ENCODE data around the gene HNF1B.
"Not testable (repeated sequence)": the region's sequence is repeated elsewhere in the genome, so short reads cannot be mapped to it uniquely, and the experiment has no call there.

Gene HNF1B, protein sequence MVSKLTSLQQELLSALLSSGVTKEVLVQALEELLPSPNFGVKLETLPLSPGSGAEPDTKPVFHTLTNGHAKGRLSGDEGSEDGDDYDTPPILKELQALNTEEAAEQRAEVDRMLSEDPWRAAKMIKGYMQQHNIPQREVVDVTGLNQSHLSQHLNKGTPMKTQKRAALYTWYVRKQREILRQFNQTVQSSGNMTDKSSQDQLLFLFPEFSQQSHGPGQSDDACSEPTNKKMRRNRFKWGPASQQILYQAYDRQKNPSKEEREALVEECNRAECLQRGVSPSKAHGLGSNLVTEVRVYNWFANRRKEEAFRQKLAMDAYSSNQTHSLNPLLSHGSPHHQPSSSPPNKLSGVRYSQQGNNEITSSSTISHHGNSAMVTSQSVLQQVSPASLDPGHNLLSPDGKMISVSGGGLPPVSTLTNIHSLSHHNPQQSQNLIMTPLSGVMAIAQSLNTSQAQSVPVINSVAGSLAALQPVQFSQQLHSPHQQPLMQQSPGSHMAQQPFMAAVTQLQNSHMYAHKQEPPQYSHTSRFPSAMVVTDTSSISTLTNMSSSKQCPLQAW

GRCh38 chr17:37744961-37745800, at the start of gene HNF1B:
Gene HNF1B, minus strand, starts transcription at chr17:37745059. Its CDS starts 175 bp downstream, at chr17:37744884.
- no peak for DNase-seq (ENCODE audit: low read depth)

- no peak for DNase-seq (ENCODE audit: low read depth)
Observed at GRCh38 chr17:37792787-37793186, 47.9 kb upstream of the HNF1B start.

DNA sequence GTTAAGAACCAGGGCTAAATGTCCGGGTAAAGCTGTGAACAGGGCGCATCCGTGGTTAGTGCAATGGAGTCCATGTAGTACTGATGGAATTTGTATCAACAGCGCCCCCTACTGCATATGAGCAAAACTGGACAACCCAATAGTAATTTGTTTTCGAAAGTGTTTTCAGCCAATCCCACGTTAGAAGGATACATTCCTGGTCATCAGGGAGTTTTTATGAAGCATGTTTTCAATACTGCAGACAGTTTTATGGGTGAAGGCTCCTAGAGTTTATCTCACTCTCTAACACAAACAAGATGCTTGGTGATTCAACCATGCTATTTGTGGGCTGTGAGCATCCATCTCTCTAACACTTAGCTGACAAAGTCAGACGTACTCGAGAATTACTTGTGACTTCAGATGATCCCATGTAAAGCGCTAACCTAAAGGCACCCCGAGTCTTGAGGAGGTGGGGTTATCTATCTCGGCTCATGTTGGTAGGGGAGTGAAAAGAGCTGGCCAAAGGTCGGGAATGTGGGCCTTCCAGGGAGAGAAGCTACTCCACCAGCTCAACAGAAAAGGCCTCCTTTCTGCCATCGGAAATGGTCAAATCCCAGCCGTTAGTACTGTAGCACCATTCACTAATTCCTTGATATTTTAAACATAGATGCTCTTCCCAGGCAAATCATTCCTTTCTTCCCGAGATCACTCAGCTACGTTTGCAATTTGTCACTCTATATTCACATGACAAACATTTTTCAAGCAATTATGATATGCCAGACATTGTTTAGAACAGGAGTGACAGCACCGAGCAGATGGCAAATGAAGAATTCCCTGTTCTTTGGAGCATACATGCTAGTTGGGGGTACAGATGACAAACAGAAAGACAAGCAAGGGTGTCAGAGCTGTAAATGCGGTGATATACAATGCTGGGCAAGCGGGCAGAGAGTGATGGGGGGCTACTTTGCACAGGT, 46.9 kb upstream of the HNF1B start:
- DNase-seq (ENCODE audit: low read depth) = no peak

DNA sequence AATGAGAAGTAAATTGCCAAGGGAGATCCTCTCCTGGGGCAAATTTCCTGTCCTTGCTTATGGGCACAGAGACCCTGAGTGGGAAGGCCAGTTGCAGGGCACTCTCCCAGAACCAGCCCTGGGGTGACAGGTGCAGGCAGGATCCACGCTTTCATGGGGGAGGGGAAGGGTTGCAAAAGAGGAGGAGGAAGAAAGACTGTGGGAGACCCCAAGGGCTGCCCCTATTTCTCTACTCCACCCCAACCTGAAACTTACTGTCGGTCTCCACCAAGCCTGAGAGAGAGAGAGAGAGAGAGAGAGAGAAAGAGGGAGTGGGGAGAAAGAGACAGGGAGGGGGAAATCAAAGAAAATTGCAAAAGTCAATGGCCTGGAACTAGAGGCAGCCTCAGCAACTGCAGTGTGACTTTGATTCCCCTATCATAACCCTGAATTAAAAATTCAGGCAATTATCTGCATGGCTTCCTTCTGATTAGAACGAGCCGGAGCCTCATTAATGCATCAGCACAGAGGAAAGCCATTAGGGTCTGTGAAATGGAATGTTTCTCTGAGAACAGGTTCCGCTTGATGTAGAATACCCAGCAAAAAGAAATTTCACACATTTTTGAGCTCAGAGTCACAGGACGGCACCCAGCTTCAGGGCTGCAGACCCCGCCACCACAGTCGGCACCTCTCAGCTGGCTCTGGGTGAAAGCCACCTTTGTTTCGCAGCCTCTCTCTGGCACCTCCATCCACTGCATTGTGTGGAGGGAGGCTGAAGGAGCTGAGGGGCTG, 45.1 kb upstream of the HNF1B start:
- no peak for DNase-seq (ENCODE audit: low read depth)

DNA sequence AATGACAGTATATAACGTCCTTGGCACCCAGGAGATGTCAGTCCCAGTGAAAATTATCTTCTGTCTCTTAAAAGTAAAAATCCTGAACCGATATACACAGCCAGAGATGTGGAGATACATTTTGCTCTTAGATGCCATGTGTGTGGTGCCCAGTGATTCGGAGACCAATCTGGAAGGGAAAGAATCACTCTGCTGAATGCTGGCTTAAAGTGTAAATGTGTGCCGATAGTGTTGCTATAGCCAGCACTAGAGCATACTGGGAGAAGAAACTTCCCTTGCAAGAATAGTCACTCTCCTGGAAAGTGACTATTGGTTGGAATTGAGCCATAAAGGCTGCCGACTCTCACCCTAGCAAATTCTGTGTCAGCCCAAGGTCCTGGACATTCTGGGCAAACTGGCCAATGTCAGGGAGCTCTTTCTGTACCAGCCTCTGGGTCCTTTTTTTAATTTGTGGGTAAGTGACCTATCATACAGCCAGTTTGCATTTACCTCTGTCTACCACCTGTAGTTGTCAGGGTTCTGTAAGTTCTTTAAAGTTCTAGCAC, 44.2 kb upstream of the HNF1B start:
- no peak for DNase-seq (ENCODE audit: low read depth)

DNA sequence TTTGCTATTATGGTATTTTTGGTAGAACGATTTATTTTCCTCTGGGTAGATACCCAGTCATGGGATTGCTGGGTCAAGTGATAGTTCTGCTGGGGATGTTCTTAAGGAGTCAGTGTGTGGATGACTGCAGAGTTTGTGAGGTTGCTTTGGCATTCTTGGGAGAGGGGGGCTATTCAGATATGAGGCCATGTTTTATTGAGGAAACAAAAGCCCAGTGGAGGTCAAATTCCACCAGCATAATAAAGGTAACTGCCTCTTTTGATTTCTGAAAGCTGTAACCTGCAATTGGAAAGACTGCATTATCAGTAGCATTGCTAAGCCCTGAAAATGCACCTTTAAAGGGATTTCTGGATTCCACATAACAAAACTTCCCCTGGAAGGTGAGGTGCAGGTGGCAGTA, 43.7 kb upstream of the HNF1B start:
- DNase-seq (ENCODE audit: low read depth) = no peak

DNA sequence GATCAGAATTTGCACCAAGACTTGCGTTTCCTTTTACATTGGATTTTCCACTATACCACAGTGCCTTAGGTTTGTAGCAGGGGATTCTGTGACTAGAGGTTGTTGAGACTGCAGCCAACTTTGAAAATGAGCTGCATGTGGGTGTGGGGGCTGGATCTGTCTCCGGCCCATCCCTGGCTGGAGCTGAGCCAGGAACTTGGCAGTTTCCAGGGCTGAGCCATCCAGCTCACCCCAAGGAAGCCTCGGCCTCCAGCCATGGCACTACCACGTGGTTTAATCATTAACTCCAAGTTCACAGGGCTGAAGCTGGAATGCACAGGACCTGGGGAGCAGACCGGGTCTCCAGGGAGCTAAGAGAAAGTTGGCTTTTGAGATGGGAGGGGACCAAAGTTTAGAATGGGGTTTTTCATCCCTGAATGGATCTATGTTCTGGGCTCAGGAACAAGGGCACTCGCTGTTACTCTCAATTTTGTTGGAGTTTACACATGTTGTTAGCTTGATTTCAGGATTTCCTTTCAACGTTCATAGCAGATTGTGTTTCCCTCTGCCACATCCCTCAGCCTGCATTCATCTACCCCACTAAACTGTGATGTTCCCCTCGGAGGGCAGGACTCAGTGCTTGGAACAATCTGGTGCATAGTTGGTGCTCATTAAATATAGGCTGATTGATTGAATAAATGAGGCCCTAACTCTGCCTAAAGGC, 42.3 kb upstream of the HNF1B start:
- no peak for DNase-seq (ENCODE audit: low read depth)

DNA sequence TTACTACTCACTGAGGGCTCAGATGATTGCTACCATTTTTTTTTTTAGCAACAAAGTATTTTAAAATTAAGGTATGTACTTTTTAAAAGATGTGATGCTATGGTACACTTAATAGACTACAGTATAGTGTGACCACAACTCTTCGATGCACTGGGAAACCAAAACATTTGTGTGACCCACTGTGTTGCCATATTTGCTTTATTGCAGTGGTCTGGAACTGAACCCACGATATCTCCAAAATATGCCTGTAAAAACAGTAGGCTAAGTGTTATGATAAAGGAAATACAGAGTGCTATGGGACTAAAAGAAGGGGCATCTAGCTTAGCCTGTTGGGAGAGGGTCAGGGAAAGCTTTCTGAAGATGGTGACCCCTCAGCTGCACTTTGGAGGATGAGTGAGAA, 41.6 kb upstream of the HNF1B start:
- DNase-seq (ENCODE audit: low read depth) = no peak

DNA sequence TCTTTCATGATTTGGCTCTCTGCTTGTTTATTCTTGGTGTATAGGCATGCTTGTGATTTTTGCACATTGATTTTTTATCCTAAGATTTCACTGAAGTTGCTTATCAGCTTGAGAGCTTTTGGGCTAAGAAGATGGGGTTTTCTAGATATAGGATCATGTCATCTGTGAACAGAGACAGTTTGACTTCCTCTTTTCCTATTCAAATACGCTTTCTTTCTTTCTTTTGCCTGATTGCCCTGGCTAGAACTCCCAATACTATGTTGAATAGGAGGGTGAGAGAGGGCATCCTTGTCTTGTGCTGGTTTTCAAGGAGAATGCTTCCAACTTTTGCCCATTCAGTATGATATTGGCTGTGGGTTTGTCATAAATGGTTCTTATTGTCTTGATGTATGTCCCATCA, 37.6 kb upstream of the HNF1B start:
- DNase-seq (ENCODE audit: low read depth) = not testable (repeated sequence)

DNA sequence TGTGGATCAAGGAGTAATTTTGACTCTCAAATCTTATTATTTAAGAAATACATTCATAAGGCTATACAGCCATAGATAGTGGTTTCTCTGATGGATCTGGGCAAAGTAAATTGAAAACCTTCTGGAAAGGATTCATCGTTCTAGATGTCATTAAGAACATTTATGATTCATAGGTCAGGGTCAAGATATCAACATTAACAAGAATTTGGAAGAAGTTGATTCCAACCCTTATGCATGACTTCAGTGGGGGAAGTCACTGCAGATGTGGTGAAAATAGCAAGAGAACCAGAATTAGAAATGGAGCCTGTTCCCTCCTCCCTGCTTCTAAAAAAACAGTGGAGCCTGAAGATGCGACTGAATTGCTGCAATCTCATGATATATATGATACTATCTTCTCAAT, 36.6 kb upstream of the HNF1B start:
- no peak for DNase-seq (ENCODE audit: low read depth)

- no peak for DNase-seq (ENCODE audit: low read depth)
Observed at GRCh38 chr17:37779554-37779953, 34.7 kb upstream of the HNF1B start.

DNA sequence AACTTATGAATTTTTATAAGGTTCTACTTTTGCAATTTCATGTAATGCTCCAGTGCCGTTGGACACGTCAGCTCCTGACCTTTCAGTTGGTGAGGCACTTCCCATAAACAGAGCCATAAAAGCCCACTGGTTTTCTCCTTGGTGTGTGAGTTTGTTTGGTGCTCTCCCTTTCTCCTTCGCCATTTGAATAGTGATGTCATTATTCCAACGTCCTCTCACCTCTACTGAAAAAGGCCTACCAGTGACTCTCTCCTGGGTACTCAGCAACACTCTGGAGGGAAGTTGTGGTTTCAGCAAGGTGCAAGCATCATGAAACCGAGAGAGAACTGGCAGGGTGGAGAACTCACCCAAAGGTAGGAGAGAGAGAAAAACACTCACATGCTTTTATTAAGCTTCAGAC, 29.6 kb upstream of the HNF1B start:
- DNase-seq (ENCODE audit: low read depth) = no peak

- DNase-seq (ENCODE audit: low read depth) = no peak
Observed at GRCh38 chr17:37772982-37773381, 28.1 kb upstream of the HNF1B start.

- no peak for DNase-seq (ENCODE audit: low read depth)
Observed at GRCh38 chr17:37770631-37771518, 26.0 kb upstream of the HNF1B start.

DNA sequence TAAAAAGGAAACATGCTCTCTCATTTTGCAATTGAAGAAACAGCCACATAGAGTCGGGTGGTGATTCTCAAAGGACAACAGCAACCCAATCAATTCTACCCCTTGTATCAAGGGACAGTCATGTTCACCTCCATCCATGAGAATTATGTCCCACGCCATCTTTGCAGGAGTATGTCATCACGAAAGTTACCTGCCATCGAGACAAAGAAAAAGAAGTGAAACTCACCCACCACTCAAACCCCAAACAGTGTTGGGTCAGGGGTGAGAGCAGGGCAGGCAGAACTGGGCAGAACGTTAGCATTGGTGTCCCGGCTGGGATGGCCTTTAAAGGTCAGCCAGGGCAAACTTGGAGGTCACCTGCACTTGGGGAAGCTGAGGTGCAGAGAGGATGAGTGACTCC, 24.2 kb upstream of the HNF1B start:
- DNase-seq (ENCODE audit: low read depth) = no peak

- DNase-seq (ENCODE audit: low read depth) = no peak
Observed at GRCh38 chr17:37768438-37768837, 23.6 kb upstream of the HNF1B start.

DNA sequence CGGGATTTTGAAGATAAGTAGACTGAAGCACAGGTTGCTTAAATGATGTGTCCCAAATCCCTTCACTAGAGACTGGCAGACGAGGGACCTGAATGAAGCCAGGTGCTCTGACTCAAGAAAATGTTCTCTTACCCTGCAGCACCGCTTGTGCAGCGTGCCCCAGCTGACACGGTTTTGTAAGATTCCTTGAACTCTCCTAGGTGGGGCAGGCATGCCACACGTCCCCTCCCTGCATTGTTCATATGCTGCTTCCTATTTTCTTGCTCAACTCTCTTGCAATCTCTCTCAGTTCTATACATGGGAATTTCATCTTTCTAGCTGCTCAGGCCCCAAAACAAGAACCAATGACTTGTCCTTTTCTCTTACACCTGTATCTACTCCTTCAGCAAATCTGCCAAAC, 22.1 kb upstream of the HNF1B start:
- DNase-seq (ENCODE audit: low read depth) = no peak

- DNase-seq (ENCODE audit: low read depth) = no peak
Observed at GRCh38 chr17:37764383-37764782, 19.5 kb upstream of the HNF1B start.

DNA sequence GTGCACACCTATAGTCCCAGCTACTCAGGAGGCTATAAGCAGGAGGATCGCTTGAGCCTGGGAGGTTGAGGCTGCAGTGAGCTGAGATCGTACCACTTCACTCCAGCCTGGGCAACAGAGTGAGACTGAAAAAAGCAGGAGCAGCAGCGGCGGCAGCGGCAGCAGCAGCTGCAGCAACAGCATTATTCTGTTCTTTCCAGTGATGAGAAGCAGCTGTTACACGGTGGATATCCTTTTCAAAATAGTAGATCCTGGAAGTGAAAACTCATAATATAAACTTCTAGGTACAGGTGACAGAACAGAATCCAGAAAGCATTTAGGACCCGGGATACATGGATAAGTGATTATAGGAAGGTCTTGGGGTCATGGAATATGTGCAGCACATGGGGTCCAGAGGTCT, 17.8 kb upstream of the HNF1B start:
- DNase-seq (ENCODE audit: low read depth) = no peak
